HL-60 (cell line): ENCODE data around the gene OR1E1.
"Not testable (repeated sequence)": the region's sequence is repeated elsewhere in the genome, so short reads cannot be mapped to it uniquely, and the experiment has no call there.

Experiments used
- DNase-seq, 2 experiments: peaks; one replicate each; pipeline ENCODE4 v3.0.0-alpha.2; 2010 to 2020; ENCODE audit warnings: low read depth in 1 of 2, low spot score in 1 of 2
- H3K27ac ChIP-seq: fragments of 250-450 bp; sonication (Bioruptor Pico); replicated peaks from 2 replicates; pipeline ENCODE4 v1.5.1; 2020; ENCODE audit warnings: mild to moderate bottlenecking, moderate library complexity
- H3K27me3 ChIP-seq: fragments of 250-450 bp; sonication (Bioruptor Pico); 2 replicates; pipeline ENCODE4 v1.5.1; 2021; ENCODE audit warnings: mild to moderate bottlenecking, moderate library complexity; ENCODE audit not compliant: insufficient read depth, poor library complexity, severe bottlenecking
- H3K4me3 ChIP-seq: replicated peaks from 2 replicates; pipeline ENCODE4 v1.5.1; 2011; ENCODE audit warnings: mild to moderate bottlenecking, control low read depth, low read length; ENCODE audit not compliant: insufficient read depth
- GABPA ChIP-seq: IDR thresholded peaks from 2 replicates; pipeline ENCODE4 v1.6.1; 2012; ENCODE audit warnings: low read depth
- POLR2AphosphoS5 ChIP-seq: IDR thresholded peaks from 2 replicates; pipeline ENCODE4 v1.6.1; 2012; ENCODE audit warnings: low read depth
- SPI1 ChIP-seq: IDR thresholded peaks from 2 replicates; pipeline ENCODE4 v1.6.1; 2012; ENCODE audit warnings: low read depth, mild to moderate bottlenecking, borderline replicate concordance
- TF ChIP-seq, protein P1 (sequence below): IDR thresholded peaks from one replicate; pipeline ENCODE4 v1.5.1; 2011; ENCODE audit warnings: low read length, control low read depth, inconsistent platforms; ENCODE audit not compliant: insufficient read depth
- TF ChIP-seq, protein P2 (sequence below): IDR thresholded peaks from 2 replicates; pipeline ENCODE4 v1.6.1; 2012; ENCODE audit warnings: low read depth; ENCODE audit not compliant: insufficient replicate concordance

Gene OR1E1

DNA sequence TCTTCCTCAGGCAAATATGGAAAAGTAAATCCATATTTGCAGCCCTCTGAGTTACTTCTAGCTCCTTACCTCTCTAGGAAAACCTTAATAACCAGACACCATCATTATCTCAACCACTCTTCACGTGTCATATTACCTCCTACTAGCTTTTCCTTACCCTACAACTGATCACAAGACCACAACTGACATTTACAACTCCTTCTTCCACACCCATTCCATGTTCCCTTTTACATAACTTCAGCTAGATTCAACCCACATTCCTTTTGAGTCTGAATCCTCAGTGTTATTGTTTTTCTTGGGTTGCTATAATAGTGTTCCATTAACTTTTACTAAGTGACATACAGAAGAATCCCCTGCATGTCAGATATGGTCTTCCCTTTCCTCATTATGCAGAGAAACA is 40.2 kb upstream of the OR1E1 start:
- Histone ChIP-seq H3K4me3 (no peak overlapping the region), H3K27ac (no peak overlapping the region), H3K27me3 (no peaks in the 10 kb centered on the region)
- DNase-seq = no peak
- TF ChIP-seq POLR2AphosphoS5 = no peak
- TF ChIP-seq SPI1 = no peak
- TF ChIP-seq, protein P1, sequence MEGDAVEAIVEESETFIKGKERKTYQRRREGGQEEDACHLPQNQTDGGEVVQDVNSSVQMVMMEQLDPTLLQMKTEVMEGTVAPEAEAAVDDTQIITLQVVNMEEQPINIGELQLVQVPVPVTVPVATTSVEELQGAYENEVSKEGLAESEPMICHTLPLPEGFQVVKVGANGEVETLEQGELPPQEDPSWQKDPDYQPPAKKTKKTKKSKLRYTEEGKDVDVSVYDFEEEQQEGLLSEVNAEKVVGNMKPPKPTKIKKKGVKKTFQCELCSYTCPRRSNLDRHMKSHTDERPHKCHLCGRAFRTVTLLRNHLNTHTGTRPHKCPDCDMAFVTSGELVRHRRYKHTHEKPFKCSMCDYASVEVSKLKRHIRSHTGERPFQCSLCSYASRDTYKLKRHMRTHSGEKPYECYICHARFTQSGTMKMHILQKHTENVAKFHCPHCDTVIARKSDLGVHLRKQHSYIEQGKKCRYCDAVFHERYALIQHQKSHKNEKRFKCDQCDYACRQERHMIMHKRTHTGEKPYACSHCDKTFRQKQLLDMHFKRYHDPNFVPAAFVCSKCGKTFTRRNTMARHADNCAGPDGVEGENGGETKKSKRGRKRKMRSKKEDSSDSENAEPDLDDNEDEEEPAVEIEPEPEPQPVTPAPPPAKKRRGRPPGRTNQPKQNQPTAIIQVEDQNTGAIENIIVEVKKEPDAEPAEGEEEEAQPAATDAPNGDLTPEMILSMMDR = no peak
- no peak for TF ChIP-seq GABPA
- TF ChIP-seq, protein P2, sequence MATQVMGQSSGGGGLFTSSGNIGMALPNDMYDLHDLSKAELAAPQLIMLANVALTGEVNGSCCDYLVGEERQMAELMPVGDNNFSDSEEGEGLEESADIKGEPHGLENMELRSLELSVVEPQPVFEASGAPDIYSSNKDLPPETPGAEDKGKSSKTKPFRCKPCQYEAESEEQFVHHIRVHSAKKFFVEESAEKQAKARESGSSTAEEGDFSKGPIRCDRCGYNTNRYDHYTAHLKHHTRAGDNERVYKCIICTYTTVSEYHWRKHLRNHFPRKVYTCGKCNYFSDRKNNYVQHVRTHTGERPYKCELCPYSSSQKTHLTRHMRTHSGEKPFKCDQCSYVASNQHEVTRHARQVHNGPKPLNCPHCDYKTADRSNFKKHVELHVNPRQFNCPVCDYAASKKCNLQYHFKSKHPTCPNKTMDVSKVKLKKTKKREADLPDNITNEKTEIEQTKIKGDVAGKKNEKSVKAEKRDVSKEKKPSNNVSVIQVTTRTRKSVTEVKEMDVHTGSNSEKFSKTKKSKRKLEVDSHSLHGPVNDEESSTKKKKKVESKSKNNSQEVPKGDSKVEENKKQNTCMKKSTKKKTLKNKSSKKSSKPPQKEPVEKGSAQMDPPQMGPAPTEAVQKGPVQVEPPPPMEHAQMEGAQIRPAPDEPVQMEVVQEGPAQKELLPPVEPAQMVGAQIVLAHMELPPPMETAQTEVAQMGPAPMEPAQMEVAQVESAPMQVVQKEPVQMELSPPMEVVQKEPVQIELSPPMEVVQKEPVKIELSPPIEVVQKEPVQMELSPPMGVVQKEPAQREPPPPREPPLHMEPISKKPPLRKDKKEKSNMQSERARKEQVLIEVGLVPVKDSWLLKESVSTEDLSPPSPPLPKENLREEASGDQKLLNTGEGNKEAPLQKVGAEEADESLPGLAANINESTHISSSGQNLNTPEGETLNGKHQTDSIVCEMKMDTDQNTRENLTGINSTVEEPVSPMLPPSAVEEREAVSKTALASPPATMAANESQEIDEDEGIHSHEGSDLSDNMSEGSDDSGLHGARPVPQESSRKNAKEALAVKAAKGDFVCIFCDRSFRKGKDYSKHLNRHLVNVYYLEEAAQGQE = no peak

DNA sequence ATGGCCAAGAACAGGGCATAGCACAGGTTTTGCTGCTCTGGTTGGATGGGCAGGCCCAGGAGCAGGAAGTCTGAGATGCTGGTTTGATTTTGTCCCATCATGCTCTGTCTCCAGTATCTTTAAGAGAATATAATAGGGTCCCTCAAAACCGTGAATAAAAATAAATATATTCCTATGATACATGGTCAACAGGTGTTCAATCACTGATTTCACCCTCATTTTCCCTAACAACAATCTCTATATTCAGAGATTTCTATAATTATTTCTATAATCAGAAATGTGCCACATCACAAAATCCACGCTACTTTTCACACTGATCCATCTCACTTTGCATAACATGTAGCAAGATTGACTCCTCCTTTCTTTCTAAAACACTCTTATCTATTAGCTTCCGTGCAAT is 35.5 kb upstream of the OR1E1 start, which contains the start of gene OR1E2:
Gene OR1E2, minus strand, starts transcription at position 101 of the 400 bp plus-strand sequence. Its CDS starts 0 bp downstream, at position 101.
- TF ChIP-seq SPI1 (no peak), POLR2AphosphoS5 (no peak), GABPA (no peak)
- TF ChIP-seq, protein P2 = no peak
- TF ChIP-seq, protein P1 = no peak
- Histone ChIP-seq H3K27ac (no peak within 1 kb of the TSS), H3K27me3 (no peaks in the 10 kb centered on the region), H3K4me3 (no peak within 1 kb of the TSS)
- DNase-seq = no peak

DNA sequence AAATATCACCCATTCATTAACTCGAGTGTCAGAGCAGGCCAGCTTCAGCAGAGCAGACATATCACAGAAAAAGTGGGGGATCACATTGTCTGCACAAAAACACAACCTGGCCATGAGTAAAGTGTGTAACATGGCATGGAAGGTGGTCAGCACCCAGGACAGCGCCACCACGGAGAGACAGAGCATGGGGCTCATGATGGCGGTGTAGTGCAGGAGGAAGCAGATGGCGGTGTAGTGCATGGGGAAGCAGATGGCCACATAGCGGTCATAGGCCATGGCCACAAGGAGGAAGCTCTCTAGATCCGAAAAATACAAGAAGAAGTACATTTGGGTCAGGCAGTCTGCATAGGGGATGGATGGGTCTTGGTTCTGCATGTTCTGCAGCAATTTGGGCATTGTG is 35.0 kb upstream of the OR1E1 start:
- not testable (repeated sequence) for H3K27me3 ChIP-seq, H3K4me3 ChIP-seq, H3K27ac ChIP-seq
- peak; percentile 67 for TF ChIP-seq POLR2AphosphoS5
- TF ChIP-seq, protein P2 = peak; percentile 92
- DNase-seq = peak; percentile 16 to 69

DNA sequence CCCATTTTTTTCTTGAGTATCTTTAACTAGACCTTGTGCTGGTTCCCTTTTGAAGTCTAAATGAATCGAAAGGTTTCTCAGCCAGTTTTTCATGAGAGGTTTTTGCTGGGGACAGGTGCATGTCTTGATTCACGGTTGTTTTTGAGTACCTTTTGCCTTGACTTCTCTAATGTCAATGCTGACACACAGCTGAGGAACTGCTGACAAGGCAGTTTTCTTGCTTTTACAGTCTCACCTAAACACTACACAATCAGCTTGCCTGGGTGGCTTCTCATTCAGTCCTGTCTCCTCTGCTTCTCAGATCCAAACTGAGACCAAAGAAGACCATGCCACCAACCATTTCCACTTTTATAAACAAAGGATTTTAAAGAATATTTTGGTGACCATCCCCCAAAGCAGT is 20.0 kb upstream of the OR1E1 start:
- DNase-seq = no peak
- no peak overlapping the region for H3K4me3 ChIP-seq
- no peak overlapping the region for H3K27ac ChIP-seq
- TF ChIP-seq GABPA (no peak), POLR2AphosphoS5 (no peak), SPI1 (no peak)
- TF ChIP-seq, protein P2 = no peak
- TF ChIP-seq, protein P1 = no peak
- no peaks in the 10 kb centered on the region for H3K27me3 ChIP-seq
